K562 (cell line): ENCODE data around the gene RNF113B. TPM values are rescaled to one million over a fixed set of nuclear protein-coding genes. Genes with fewer than 3 reads are reported as not detected.

Source experiments
- ATAC-seq: fragments of 200-7000 bp; cut with Tn5 transposase; 3 replicates; pipeline ENCODE4 v1.9.1; 2020; ENCODE audit warnings: moderate library complexity
- BruUV-seq: library from RNA; stranded (reverse); fragments of 400-500 nt; replicated peaks from 2 replicates; lab custom pipeline; 2021; lab: Mats Ljungman, UMichigan
- CTCF ChIA-PET: fragments of 300-600 bp; formaldehyde crosslinking; extraction: SDS; loops from one replicate; lab custom pipeline; 2021; ENCODE audit warnings: low intra/inter-chr PET ratio; lab: Yijun Ruan, JAX
- POLR2A ChIA-PET: fragments of 300-600, 350-650 bp; sonication (Branson Sonifier 250); formaldehyde crosslinking; extraction: SDS; loops from one replicate; lab custom pipeline; 2021; ENCODE audit warnings: antibody characterized with exemption, inconsistent platforms; lab: Yijun Ruan, JAX
- DNase-seq, 4 experiments: peaks; one replicate each; pipeline versions ENCODE4 v3.0.0 to v3.0.0-alpha.2; 2011 to 2018; ENCODE audit warnings: low spot score in 3 of 4, mixed read lengths in 3 of 4; ENCODE audit errors: extremely low read depth in 1 of 4
- FAIRE-seq: peaks from 2 replicates; lab custom pipeline; 2011; peaks lifted over from hg19 to GRCh38; lab: Jason Lieb, UNC
- H2AFZ ChIP-seq: 2 replicates; pipeline ENCODE4 v1.6.0; 2011; ENCODE audit warnings: low read depth, low read length, control low read depth, inconsistent platforms
- H3K27ac ChIP-seq: fragments of 200-600 bp; 3 replicates; pipeline ENCODE4 v1.8.0; 2011; ENCODE audit warnings: low read depth, mild to moderate bottlenecking, control low read depth, inconsistent platforms, low read length, moderate library complexity, mixed read lengths; ENCODE audit errors: extremely low read depth
- H3K27me3 ChIP-seq, 2 experiments: fragments of 300-600 bp in 1 of 2; 2 replicates in 1 of 2; 3 replicates in 1 of 2; pipeline versions ENCODE4 v1.6.0 to v1.8.0; 2011; ENCODE audit warnings: inconsistent platforms in 2 of 2, low read length in 2 of 2, mild to moderate bottlenecking in 1 of 2, mixed read lengths in 1 of 2, moderate library complexity in 1 of 2; ENCODE audit not compliant: control insufficient read depth in 2 of 2, insufficient read depth in 2 of 2
- H3K36me3 ChIP-seq: fragments of 300-600 bp; 3 replicates; pipeline ENCODE4 v1.8.0; 2011; ENCODE audit warnings: mild to moderate bottlenecking, low read length, inconsistent platforms; ENCODE audit not compliant: control insufficient read depth, insufficient read depth
- H3K4me1 ChIP-seq, 2 experiments: fragments of 200-600 bp in 1 of 2; replicated peaks in 1 of 2; 2 replicates in 1 of 2; 3 replicates in 1 of 2; pipeline versions ENCODE4 v1.5.1 to v1.8.0; 2011; ENCODE audit warnings: inconsistent platforms in 2 of 2, low read length in 2 of 2, mild to moderate bottlenecking in 1 of 2, mixed read lengths in 1 of 2, moderate library complexity in 1 of 2; ENCODE audit not compliant: control insufficient read depth in 2 of 2, insufficient read depth in 2 of 2
- H3K4me2 ChIP-seq: 2 replicates; pipeline ENCODE4 v1.6.1; 2011; ENCODE audit warnings: low read length, control low read depth, inconsistent platforms, mixed read lengths; ENCODE audit not compliant: insufficient read depth
- H3K4me3 ChIP-seq: fragments of 200-600 bp; sonication (generic), shearing (Covaris generic); 2 replicates; pipeline ENCODE4 v1.5.1; 2016; ENCODE audit warnings: control low read depth, inconsistent platforms
- H3K79me2 ChIP-seq: fragments of 200-600 bp; 3 replicates; pipeline ENCODE4 v1.8.0; 2011; ENCODE audit warnings: low read length, inconsistent platforms; ENCODE audit not compliant: control insufficient read depth, insufficient read depth
- H3K9ac ChIP-seq, 2 experiments: 2 replicates each; pipeline versions ENCODE4 v1.6.0 to v1.6.1; 2011; ENCODE audit warnings: low read depth in 2 of 2, low read length in 2 of 2, control low read depth in 1 of 2, inconsistent platforms in 1 of 2, mild to moderate bottlenecking in 1 of 2, mixed read lengths in 1 of 2; ENCODE audit not compliant: insufficient read depth in 1 of 2
- H3K9me1 ChIP-seq: one replicate; pipeline ENCODE4 v1.6.0; 2011; ENCODE audit warnings: inconsistent platforms, mild to moderate bottlenecking, low read length, moderate library complexity; ENCODE audit not compliant: control insufficient read depth, insufficient read depth
- H3K9me3 ChIP-seq: replicated peaks from 2 replicates; pipeline ENCODE4 v1.5.1; 2011; ENCODE audit warnings: low read depth, low read length, inconsistent platforms; ENCODE audit not compliant: control insufficient read depth, insufficient read depth
- H4K20me1 ChIP-seq: replicated peaks from 2 replicates; pipeline ENCODE4 v1.6.1; 2011; ENCODE audit warnings: low read length, inconsistent platforms, mixed read lengths; ENCODE audit not compliant: control insufficient read depth, insufficient read depth
- CLOCK ChIP-seq: fragments of 250-450 bp; sonication (Bioruptor Pico); IDR thresholded peaks from 2 replicates; pipeline ENCODE4 v1.4.0; 2020; ENCODE audit warnings: mild to moderate bottlenecking, moderate library complexity, borderline replicate concordance
- E2F6 ChIP-seq, 2 experiments: IDR thresholded peaks; 2 replicates each; pipeline ENCODE4 v1.6.1; 2011; ENCODE audit warnings: borderline replicate concordance in 1 of 2, control low read depth in 1 of 2, low read depth in 1 of 2, low read length in 1 of 2, mild to moderate bottlenecking in 1 of 2, mixed read lengths in 1 of 2, moderate library complexity in 1 of 2; ENCODE audit not compliant: insufficient read depth in 1 of 2, insufficient read length in 1 of 2, poor library complexity in 1 of 2, severe bottlenecking in 1 of 2; ENCODE audit errors: extremely low read depth in 1 of 2
- EWSR1 ChIP-seq: fragments of 450-650 bp; IDR thresholded peaks from 2 replicates; pipeline ENCODE4 v1.6.1; 2018; ENCODE audit warnings: borderline replicate concordance, mild to moderate bottlenecking, low read depth, moderate library complexity; ENCODE audit not compliant: partially characterized antibody
- GABPB1 ChIP-seq: sonication (generic); formaldehyde crosslinking; IDR thresholded peaks from 2 replicates; pipeline ENCODE4 v1.8.0; 2022; ENCODE audit warnings: mild to moderate bottlenecking, missing genetic modification reagents
- GATA2 ChIP-seq: sonication (generic); formaldehyde crosslinking; IDR thresholded peaks from 2 replicates; pipeline ENCODE4 v1.4.0; 2020; ENCODE audit warnings: mild to moderate bottlenecking, missing genetic modification reagents
- HES1 ChIP-seq: fragments of 450-650 bp; IDR thresholded peaks from 2 replicates; pipeline ENCODE4 v1.6.1; 2016; ENCODE audit warnings: low read depth, mild to moderate bottlenecking, moderate library complexity
- MECOM ChIP-seq: fragments of 250-450 bp; sonication (Bioruptor Pico); IDR thresholded peaks from 2 replicates; pipeline ENCODE4 v1.8.0; 2022; ENCODE audit warnings: inconsistent platforms
- NCOA1 ChIP-seq: fragments of 450-650 bp; IDR thresholded peaks from 2 replicates; pipeline ENCODE4 v1.6.1; 2016; ENCODE audit warnings: low read depth
- NONO ChIP-seq, 2 experiments: fragments of 200-400 bp in 1 of 2; fragments of 450-650 bp in 1 of 2; formaldehyde crosslinking in 1 of 2; IDR thresholded peaks; 2 replicates each; pipeline ENCODE4 v1.6.1; 2017; ENCODE audit warnings: low read depth in 2 of 2, mild to moderate bottlenecking in 2 of 2, moderate library complexity in 2 of 2, low read length in 1 of 2
- POLR2G ChIP-seq: fragments of 200-400 bp; formaldehyde crosslinking; IDR thresholded peaks from 2 replicates; pipeline ENCODE4 v1.6.1; 2017; ENCODE audit warnings: low read depth, mild to moderate bottlenecking, antibody characterized with exemption, low read length, moderate library complexity
- YY1 ChIP-seq, 3 experiments: IDR thresholded peaks; 2 replicates each; pipeline ENCODE4 v1.6.1; 2011; ENCODE audit warnings: low read length in 2 of 3, mild to moderate bottlenecking in 2 of 3, moderate library complexity in 2 of 3, borderline replicate concordance in 1 of 3, control low read depth in 1 of 3, low read depth in 1 of 3; ENCODE audit not compliant: insufficient read depth in 3 of 3, insufficient replicate concordance in 2 of 3, control insufficient read depth in 1 of 3, insufficient read length in 1 of 3; ENCODE audit errors: extremely low read depth in 1 of 3
- ZNF408 ChIP-seq: fragments of 250-450 bp; sonication (Bioruptor Pico); IDR thresholded peaks from 2 replicates; pipeline ENCODE4 v1.4.0; 2020; ENCODE audit warnings: low read depth, mild to moderate bottlenecking, moderate library complexity
- ZZZ3 ChIP-seq: fragments of 450-650 bp; IDR thresholded peaks from 2 replicates; pipeline ENCODE4 v1.6.1; 2016; ENCODE audit warnings: antibody characterized with exemption, mild to moderate bottlenecking, moderate library complexity
- WGBS: fragments of 100-300 bp; shearing (Covaris generic); methylation state at CpG from one replicate; pipeline ENCODE4 v1.1.6; 2016; ENCODE audit warnings: low coverage, mixed read lengths; ENCODE audit not compliant: insufficient coverage; ENCODE audit errors: missing lambda C conversion rate; 5-methylcytosine and 5-hydroxymethylcytosine counted together
- in situ Hi-C: fragments of 300-500 bp; cut with MboI; formaldehyde crosslinking; loops from 4 replicates; pipeline ENCODE4 v1.15.0; 2018; ENCODE audit warnings: inconsistent platforms, mixed read lengths
- intact Hi-C: fragments of 100-400 bp; cut with micrococcal nuclease; formaldehyde crosslinking; loops from 2 replicates; pipeline ENCODE4 v1.14.2; 2022
- polyA plus RNA-seq, 8 experiments: library from polyadenylated mRNA; depleted of rRNA in 4 of 8; stranded (reverse) in 5 of 8; unstranded in 3 of 8; fragments of >200 nt; fragmentation: Nextera tagmentation in 2 of 8; fragmentation: Illumina TruSeq in 1 of 8; extraction: Ambion mirVana in 2 of 8; extraction: Trizol in 1 of 8; gene quantifications; 2 replicates each; pipeline versions ENCODE4 v1.2.1 to v1.2.3, GENCODE V29; 2011 to 2014; ENCODE audit warnings: inconsistent platforms in 1 of 8, missing spikeins in 1 of 8
- total RNA-seq, 7 experiments: library from RNA; depleted of rRNA in 6 of 7; stranded (reverse); fragments of >200 nt in 6 of 7; fragmentation: Illumina TruSeq in 2 of 7; extraction: Trizol in 2 of 7; gene quantifications; 2 replicates each; pipeline versions ENCODE4 v1.2.1 to v1.2.3, GENCODE V29; 2011 to 2021; ENCODE audit warnings: low replicate concordance in 1 of 7

The RNF113B gene
- total and polyA plus RNA-seq, 9 of the 15 experiments (the other 6 are each of a cell fraction or from before 2014, with no cell fraction given) = 0.09 TPM; not detected in 8

- no peak for TF ChIP-seq NCOA1
- no peak for TF ChIP-seq GABPB1 (CRISPR knock-in tag)
- TF ChIP-seq E2F6 (IDR thresholded peaks at IDR 0.05; ENCODE audit: borderline replicate concordance in 1 of 2, extremely low read depth in 1 of 2, insufficient read depth in 1 of 2, insufficient read length in 1 of 2, low read depth in 1 of 2, low read length in 1 of 2, poor library complexity in 1 of 2, severe bottlenecking in 1 of 2) = no peak
- TF ChIP-seq ZNF408 (CRISPR knock-in tag) = no peak
- TF ChIP-seq HES1 = no peak
Measured at GRCh38 chr13:98141509-98142379, 35.3 kb downstream of the RNF113B start (continued).

- Histone ChIP-seq H2AFZ (no peak overlapping the region), H4K20me1 (no peaks in the 10 kb centered on the region), H3K9ac (no peak overlapping the region), H3K27ac (no peak overlapping the region), H3K27me3 (peaks cover 0 to 27% of the 10 kb centered on the region in 2 experiments; a peak in 2 of 5 replicates), H3K79me2 (no peaks in the 10 kb centered on the region), H3K36me3 (no peaks in the 10 kb centered on the region), H3K4me2 (no peak overlapping the region), H3K4me3 (no peak overlapping the region), H3K9me1 (no peaks in the 10 kb centered on the region), H3K4me1 (peaks cover 0 to 18% of the 10 kb centered on the region in 2 experiments; a peak in 1 of 5 replicates), H3K9me3 (no peaks in the 10 kb centered on the region)
- in situ Hi-C loops = no loop called here
- intact Hi-C loops = no loop called here
- ChIA-PET CTCF (no interaction called here), POLR2A (interaction anchor here (1.0 kb wide), 1 partner anchor 285 kb away, joined by 3 read pairs; no protein-coding TSS in a partner anchor)
- FAIRE-seq (no peak), DNase-seq (no peak), ATAC-seq (no peak)
- WGBS = 55% methylated on average over 7 of the region's 7 CpGs
- BruUV-seq = no TSS peak
- TF ChIP-seq EWSR1 (no peak), NCOA1 (no peak), MECOM (CRISPR knock-in tag) (no peak), NONO (IDR thresholded peaks at IDR 0.05; ENCODE audit: low read depth in 2 of 2, low read length in 1 of 2) (no peak), GATA2 (CRISPR knock-in tag) (no peak), YY1 (IDR thresholded peaks at IDR 0.05; ENCODE audit: borderline replicate concordance in 1 of 3, control insufficient read depth in 1 of 3, extremely low read depth in 1 of 3, insufficient read depth in 3 of 3, insufficient read length in 1 of 3, insufficient replicate concordance in 2 of 3, low read depth in 1 of 3, low read length in 2 of 3) (no peak), POLR2G (no peak), ZZZ3 (no peak), CLOCK (CRISPR knock-in tag) (no peak)
Measured at GRCh38 chr13:98141091-98141490, 36.0 kb downstream of the RNF113B start.
